GM21381 (cell line): ENCODE measurements around the gene RFX8.
"Not testable (repeated sequence)": the region's sequence is repeated elsewhere in the genome, so short reads cannot be mapped to it uniquely, and the experiment has no call there.

Experiments used
- ATAC-seq: cut with Tn5 transposase; IDR thresholded peaks from one replicate; pipeline ENCODE4 v1.9.1; 2021; ENCODE audit warnings: mild to moderate bottlenecking, moderate library complexity; ENCODE audit not compliant: unreplicated experiment

The RFX8 gene

DNA sequence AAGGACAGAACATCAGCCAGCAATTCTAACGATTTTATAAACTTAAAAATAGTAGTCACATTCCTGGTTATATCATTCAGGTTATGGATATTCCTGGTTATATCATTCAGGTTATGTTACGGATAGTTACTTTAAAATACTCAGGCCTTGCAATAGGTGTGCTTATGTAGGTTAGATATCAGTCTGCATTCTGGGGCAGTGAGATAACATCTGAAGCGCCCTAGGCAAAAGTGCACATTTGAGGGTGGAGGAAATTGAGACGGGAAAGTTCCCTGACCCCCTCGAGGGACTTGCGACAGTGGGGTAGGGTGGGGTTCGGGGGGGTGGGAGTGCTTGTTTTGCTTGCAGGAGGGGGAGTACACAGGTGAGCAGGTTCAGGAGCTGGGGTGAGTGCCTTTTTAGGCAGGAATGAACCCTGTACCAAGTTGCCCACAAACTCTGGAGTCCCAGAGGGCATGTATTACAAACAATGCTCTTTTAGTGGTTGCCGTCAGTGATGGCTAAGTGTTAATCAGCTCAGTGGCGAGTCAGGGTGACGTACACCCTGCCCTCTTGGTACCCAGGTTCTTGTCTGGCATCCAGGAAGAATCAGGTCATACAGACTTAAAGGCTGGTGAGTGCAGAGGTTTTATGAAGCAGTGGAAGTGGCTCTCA lies 119.4 kb downstream of the RFX8 start:
- no peak for ATAC-seq

GRCh38 chr2:101354420-101355311 lies 120.2 kb downstream of the RFX8 start:
- no peak for ATAC-seq

DNA sequence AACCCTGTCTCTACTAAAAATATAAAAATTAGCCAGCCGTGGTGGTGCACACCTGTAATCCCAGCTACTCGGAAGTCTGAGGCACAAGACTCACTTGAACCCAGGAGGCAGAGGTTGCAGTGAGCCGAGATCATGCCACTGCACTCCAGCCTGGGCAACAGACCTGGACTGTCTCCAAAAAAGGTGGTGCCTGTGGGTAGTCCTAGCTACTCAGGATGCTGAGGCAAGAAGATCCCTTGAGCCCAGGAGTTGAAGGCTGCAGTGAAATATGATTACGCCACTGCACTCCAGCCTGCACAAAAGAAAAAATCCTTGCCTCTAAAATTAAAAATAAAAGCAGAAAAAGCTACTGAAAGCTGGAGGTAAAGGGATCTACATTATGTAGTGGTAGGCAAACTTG lies 122.3 kb downstream of the RFX8 start:
- ATAC-seq, result not testable (repeated sequence)

DNA sequence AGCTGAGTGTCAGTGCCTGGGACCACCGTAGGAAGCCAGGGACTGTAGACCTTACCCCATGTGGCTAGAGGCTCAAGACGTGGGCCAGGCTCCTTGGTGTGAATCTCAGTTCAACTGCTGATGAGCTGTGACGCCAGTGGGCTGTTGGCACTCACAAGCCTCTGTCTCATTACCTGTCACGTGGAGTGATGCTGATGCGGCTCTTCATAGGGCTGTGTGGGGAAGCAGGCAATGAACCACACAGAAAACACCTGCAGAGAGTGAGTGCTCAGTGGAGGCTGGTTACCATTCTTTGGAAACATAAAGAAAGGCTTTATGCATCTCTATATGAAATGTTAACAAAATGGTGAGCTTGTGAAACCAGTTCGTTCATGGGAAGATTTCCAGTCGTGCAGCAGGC lies 123.7 kb downstream of the RFX8 start:
- no peak for ATAC-seq

DNA sequence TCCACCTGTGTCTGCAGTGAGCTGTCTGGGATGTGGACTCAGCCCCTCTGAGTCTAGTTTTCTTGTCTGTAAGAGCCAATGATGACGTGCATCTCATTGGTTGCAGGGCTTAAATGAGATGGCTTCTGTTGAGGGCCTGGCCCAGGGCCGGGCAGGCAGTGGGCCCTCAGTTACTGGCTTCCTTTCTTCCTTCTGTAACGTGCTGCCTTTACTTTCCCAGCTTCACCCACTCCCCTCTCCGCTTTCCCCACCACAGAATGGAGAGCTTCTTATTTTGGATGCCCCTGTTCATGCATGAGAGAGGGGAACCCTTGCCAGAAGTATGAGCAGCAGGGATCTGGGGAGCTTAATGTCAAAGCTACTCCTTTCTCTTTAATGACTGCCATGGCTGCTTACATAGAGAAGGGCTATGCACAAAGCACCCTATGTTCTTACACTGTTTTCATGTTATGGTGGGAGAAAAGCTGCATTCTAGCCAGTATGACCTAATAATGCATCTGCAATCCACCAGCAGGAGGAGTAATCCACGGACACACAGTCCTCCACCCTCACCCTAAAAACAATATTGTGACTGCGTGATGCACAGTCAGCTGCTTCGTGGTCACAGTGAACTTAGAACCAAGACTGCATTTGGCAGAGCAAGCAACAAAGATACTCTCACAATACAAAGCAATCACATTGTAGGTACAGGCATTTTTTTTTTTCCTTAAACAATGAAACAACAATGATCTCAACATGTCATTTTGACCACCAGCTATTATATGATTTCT lies 124.8 kb downstream of the RFX8 start:
- no peak for ATAC-seq

GRCh38 chr2:101348883-101349282 lies 126.0 kb downstream of the RFX8 start:
- no peak for ATAC-seq
